Osteoblast (primary cell): ENCODE measurements around the gene RREB1. TPM values are rescaled to one million over a fixed set of nuclear protein-coding genes. Genes with fewer than 3 reads are reported as not detected.
A peak's percentile ranks its signal among the peaks of the same experiment; 100 is the strongest.

Experiments used
- DNase-seq: peaks from one replicate; pipeline ENCODE4 v3.0.0; 2011; ENCODE audit warnings: low spot score, mixed read lengths; ENCODE audit not compliant: insufficient read length; ENCODE audit errors: missing footprints
- H2AFZ ChIP-seq: 2 replicates; pipeline ENCODE4 v1.6.0; 2011; ENCODE audit warnings: mild to moderate bottlenecking, low read length
- H3K27ac ChIP-seq: 2 replicates; pipeline ENCODE4 v1.5.1; 2011; ENCODE audit warnings: mild to moderate bottlenecking, low read depth, low read length, moderate library complexity
- H3K27me3 ChIP-seq: 2 replicates; pipeline ENCODE4 v1.6.0; 2012; ENCODE audit warnings: mild to moderate bottlenecking, control low read depth, inconsistent platforms, low read length, moderate library complexity; ENCODE audit not compliant: insufficient read depth
- H3K36me3 ChIP-seq: 2 replicates; pipeline ENCODE4 v1.5.1; 2011; ENCODE audit warnings: mild to moderate bottlenecking, low read length, control low read depth, moderate library complexity; ENCODE audit not compliant: insufficient read depth
- H3K4me1 ChIP-seq: 2 replicates; pipeline ENCODE4 v1.5.1; 2011; ENCODE audit warnings: mild to moderate bottlenecking, low read length, control low read depth, moderate library complexity; ENCODE audit not compliant: insufficient read depth
- H3K4me2 ChIP-seq: 2 replicates; pipeline ENCODE4 v1.6.0; 2011; ENCODE audit warnings: mild to moderate bottlenecking, low read length; ENCODE audit not compliant: insufficient read depth
- H3K4me3 ChIP-seq: fragments of 200-600 bp; sonication (generic); 3 replicates; pipeline ENCODE4 v1.5.1; 2012; ENCODE audit warnings: mild to moderate bottlenecking, low read length, inconsistent platforms; ENCODE audit not compliant: insufficient read depth
- H3K79me2 ChIP-seq: 2 replicates; pipeline ENCODE4 v1.6.0; 2012; ENCODE audit warnings: mild to moderate bottlenecking, low read length, control low read depth, inconsistent platforms; ENCODE audit not compliant: insufficient read depth
- H3K9me3 ChIP-seq: 2 replicates; pipeline ENCODE4 v1.5.1; 2011; ENCODE audit warnings: low read depth, low read length, control low read depth
- H4K20me1 ChIP-seq: 2 replicates; pipeline ENCODE4 v1.6.0; 2012; ENCODE audit warnings: mild to moderate bottlenecking, low read length, control low read depth; ENCODE audit not compliant: insufficient read depth
- total RNA-seq: library from RNA; depleted of rRNA; stranded (reverse); fragments of >200 nt; gene quantifications from 2 replicates; pipeline ENCODE4 v1.2.3, GENCODE V29; 2012
- TF ChIP-seq, protein P1 (sequence below): IDR thresholded peaks from 2 replicates; pipeline ENCODE4 v1.5.1; 2011; ENCODE audit warnings: mild to moderate bottlenecking, low read depth, low read length, moderate library complexity; ENCODE audit errors: extremely low read depth

Gene RREB1
- total RNA-seq, 1 donor: 29.3 TPM

GRCh38 chr6:7214468-7214867 lies 106.7 kb downstream of the RREB1 start:
- Histone ChIP-seq H3K9me3 (no peaks in the 10 kb centered on the region), H3K27ac (no peak overlapping the region), H3K36me3 (peaks cover 63% of the 10 kb centered on the region), H2AFZ (no peak overlapping the region), H3K79me2 (peaks cover 16% of the 10 kb centered on the region), H3K4me3 (no peak overlapping the region), H3K4me2 (no peak overlapping the region), H3K4me1 (peaks cover 10% of the 10 kb centered on the region), H3K27me3 (no peaks in the 10 kb centered on the region), H4K20me1 (peaks cover 10% of the 10 kb centered on the region)
- no peak for DNase-seq
- TF ChIP-seq, protein P1, sequence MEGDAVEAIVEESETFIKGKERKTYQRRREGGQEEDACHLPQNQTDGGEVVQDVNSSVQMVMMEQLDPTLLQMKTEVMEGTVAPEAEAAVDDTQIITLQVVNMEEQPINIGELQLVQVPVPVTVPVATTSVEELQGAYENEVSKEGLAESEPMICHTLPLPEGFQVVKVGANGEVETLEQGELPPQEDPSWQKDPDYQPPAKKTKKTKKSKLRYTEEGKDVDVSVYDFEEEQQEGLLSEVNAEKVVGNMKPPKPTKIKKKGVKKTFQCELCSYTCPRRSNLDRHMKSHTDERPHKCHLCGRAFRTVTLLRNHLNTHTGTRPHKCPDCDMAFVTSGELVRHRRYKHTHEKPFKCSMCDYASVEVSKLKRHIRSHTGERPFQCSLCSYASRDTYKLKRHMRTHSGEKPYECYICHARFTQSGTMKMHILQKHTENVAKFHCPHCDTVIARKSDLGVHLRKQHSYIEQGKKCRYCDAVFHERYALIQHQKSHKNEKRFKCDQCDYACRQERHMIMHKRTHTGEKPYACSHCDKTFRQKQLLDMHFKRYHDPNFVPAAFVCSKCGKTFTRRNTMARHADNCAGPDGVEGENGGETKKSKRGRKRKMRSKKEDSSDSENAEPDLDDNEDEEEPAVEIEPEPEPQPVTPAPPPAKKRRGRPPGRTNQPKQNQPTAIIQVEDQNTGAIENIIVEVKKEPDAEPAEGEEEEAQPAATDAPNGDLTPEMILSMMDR: no peak

GRCh38 chr6:7215131-7215530 lies 107.4 kb downstream of the RREB1 start:
- H3K4me1 ChIP-seq: peaks cover 16% of the 10 kb centered on the region
- H3K4me2 ChIP-seq: no peak overlapping the region
- no peak overlapping the region for H3K4me3 ChIP-seq
- H3K36me3 ChIP-seq: peaks cover 69% of the 10 kb centered on the region
- no peak for DNase-seq
- H3K27ac ChIP-seq: peak overlapping the region; percentile 16
- H2AFZ ChIP-seq: no peak overlapping the region
- no peaks in the 10 kb centered on the region for H3K27me3 ChIP-seq
- peaks cover 23% of the 10 kb centered on the region for H3K79me2 ChIP-seq
- H3K9me3 ChIP-seq: no peaks in the 10 kb centered on the region
- TF ChIP-seq, protein P1: no peak
- H4K20me1 ChIP-seq: peaks cover 12% of the 10 kb centered on the region

DNA sequence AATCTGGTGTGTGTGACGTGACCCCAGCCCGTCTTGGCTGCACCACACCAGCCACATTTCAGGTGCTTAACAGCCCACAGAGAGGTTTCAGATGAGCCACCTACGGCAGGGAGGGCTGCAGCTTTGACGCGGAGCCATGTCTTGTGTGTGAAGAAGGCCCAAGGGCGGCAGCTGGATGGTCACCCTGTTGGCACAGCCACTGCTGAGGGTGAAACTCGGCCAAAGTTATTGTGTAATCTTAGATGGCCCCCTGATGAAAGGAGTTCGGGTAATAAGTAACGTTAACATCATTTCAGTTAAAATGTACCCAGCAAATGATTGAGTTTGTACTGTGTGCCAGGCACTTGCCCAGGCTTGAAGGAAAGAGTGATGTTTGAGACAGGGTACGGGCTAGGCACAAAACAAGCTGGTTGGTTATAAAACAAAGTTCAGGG lies 108.1 kb downstream of the RREB1 start:
- no peak overlapping the region for H3K4me2 ChIP-seq
- no peak overlapping the region for H2AFZ ChIP-seq
- H3K79me2 ChIP-seq: peaks cover 24% of the 10 kb centered on the region
- TF ChIP-seq, protein P1: no peak
- H4K20me1 ChIP-seq: peaks cover 14% of the 10 kb centered on the region
- H3K4me1 ChIP-seq: peaks cover 16% of the 10 kb centered on the region
- H3K36me3 ChIP-seq: peaks cover 66% of the 10 kb centered on the region
- no peak for DNase-seq
- H3K4me3 ChIP-seq: no peak overlapping the region
- H3K27me3 ChIP-seq: no peaks in the 10 kb centered on the region
- peak overlapping the region; percentile 16 for H3K27ac ChIP-seq
- H3K9me3 ChIP-seq: no peaks in the 10 kb centered on the region

GRCh38 chr6:7216941-7217621 lies 109.3 kb downstream of the RREB1 start:
- no peaks in the 10 kb centered on the region for H3K9me3 ChIP-seq
- peaks cover 15% of the 10 kb centered on the region for H4K20me1 ChIP-seq
- H3K79me2 ChIP-seq: peaks cover 29% of the 10 kb centered on the region
- no peak for DNase-seq
- TF ChIP-seq, protein P1: no peak
- no peak overlapping the region for H3K4me3 ChIP-seq
- H3K36me3 ChIP-seq: peaks cover 63% of the 10 kb centered on the region
- H3K27ac ChIP-seq: no peak overlapping the region
- H2AFZ ChIP-seq: no peak overlapping the region
- H3K4me2 ChIP-seq: no peak overlapping the region
- no peaks in the 10 kb centered on the region for H3K27me3 ChIP-seq
- H3K4me1 ChIP-seq: peaks cover 16% of the 10 kb centered on the region
